SKM-1 (cell line): ENCODE results near the gene TNNI2.

Source experiments
- DNase-seq: peaks from one replicate; lab custom pipeline; 2025; ENCODE audit not compliant: unreplicated experiment; lab: John Stamatoyannopoulos, UW

TNNI2 gene

DNA sequence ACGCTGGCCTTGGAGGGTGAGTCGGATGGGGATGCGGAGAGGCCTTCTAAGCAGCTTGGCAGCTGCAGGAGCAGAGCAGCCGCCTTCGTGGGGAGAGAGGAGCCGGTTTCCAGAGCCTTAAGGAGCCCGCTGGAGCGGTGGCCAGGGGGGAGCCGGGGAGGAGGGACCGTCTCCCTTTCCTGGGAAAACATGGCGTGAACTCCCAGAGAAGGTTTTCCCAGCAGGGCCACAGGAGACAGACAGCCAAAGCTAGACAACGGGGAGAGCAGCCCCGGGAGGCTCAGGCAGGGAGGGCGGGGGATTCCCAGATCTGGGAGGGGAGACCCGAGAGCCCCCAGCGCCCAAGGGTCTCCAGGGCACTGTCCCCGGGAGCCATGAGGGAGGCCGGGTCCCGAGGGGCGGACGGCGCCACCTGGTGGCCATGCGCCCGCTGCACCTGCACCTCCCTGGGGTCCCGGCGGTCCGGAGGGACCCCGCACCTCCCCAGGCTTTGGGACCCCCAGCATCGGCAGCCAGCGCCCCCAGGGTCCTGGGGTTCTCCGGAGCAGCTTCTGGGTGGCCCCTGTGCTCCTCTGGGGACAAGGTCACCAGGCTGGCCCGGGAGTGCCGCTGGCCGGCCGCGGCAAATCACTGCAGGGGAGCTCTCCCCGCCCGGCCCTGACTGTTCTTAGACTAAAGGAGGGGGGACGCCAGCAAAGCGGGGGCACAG, 6.4 kb upstream of the TNNI2 start:
- DNase-seq = no peak

DNA sequence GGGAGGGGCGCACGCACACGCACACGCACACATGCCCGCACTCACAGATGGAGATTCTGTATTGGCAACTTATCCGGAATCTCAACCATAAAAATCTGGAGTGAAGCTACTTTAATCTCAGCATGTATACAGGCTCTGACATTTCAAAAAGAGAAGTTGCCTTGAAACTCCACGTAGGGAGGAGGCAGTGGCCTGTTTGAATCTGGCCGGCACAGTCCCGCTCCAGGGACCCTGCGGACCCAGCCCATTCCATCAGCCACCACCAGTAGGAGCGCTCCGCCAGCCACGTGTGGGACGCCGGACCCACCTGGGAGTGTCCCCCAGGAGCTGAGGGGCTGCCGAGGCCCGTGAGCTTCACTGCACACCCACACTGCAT, 5.9 kb upstream of the TNNI2 start:
- DNase-seq = no peak

DNA sequence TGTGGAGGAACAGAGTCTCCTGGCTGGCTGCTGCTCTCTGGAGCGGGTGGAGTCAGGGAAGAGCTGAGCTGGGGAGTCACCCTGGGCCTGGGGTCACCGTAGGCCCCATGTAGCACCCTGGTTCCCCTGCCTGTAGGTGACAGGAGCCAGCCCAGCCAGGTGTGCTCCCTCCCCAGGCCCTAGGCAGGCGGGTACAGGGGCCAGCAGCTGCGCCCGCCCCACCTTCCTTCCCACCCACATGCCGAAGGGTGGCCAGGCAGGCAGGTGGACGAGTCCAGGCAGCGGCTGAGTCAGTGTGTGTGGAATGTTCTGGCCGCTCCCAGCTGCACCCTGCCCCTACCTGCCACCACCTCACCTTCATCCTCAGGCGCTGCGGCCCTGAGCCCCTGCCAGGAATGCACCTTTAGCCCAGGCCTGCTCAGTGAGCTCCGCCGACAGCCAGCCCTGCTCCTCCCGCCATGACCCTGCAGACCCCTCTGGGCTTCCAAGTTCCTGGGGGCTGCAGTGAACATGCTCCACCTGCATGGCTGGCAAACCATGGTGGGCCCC, 4.6 kb upstream of the TNNI2 start:
- no peak for DNase-seq

DNA sequence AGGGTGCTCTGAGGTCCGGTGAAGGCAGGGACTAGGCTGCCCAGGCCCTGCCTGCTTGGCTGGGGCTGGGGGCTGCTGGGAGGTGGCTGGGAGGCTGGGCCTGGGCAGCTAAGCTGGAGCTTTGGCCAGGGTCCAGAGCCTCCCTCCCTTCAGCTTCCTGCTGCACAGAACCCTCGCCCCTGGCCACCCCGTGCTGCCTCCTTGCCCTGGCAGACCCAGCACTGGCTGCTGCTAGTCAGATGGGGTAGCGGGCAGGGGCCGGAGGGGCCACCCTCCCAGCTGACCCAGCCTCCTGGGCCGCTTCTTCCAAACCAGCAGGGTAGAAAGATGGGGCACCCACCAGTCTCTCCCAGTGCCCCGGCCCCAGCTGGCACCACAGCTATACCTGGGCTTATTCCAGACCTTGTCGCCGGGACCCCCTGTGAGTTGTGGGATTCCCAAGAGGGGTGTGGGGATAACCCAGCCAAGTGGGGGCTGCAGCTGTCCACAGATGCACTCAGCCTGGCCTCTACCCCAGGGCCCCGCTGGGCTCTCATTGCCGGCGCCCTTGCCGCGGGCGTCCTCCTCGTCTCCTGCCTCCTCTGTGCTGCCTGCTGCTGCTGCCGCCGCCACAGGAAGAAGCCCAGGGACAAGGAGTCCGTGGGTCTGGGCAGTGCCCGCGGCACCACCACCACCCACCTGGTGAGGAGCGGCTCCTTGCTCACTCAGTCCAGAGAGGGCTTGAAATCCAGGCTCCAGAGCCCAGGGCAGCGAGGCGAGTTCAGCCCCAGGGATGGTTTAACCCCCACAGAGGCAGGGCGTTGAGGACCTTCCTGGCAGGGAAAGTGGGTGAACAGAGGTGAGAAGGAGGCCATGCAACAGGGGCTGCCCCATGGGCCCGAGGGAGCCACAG, 3.8 kb upstream of the TNNI2 start, which contains the start of gene SYT8:
SYT8 (plus strand) TSS at position 212 of the 892 bp plus-strand sequence; CDS start at position 328, 116 bp downstream.
- no peak for DNase-seq

DNA sequence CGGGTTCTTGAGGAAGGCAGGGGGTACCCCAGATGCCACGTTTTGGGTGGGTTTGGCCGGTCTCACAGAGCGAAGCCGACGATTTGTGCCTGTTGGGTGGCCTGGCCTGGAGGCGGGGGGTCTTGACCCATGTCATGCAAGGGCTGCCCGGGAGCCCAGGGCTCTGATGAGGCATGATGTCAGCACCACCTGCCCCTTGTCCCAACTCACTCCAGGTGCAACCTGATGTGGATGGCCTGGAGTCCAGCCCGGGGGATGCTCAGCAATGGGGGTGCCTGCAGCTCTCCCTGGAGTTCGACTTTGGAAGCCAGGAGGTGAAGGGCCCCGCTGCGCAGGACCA, 3.1 kb upstream of the TNNI2 start:
- no peak for DNase-seq

DNA sequence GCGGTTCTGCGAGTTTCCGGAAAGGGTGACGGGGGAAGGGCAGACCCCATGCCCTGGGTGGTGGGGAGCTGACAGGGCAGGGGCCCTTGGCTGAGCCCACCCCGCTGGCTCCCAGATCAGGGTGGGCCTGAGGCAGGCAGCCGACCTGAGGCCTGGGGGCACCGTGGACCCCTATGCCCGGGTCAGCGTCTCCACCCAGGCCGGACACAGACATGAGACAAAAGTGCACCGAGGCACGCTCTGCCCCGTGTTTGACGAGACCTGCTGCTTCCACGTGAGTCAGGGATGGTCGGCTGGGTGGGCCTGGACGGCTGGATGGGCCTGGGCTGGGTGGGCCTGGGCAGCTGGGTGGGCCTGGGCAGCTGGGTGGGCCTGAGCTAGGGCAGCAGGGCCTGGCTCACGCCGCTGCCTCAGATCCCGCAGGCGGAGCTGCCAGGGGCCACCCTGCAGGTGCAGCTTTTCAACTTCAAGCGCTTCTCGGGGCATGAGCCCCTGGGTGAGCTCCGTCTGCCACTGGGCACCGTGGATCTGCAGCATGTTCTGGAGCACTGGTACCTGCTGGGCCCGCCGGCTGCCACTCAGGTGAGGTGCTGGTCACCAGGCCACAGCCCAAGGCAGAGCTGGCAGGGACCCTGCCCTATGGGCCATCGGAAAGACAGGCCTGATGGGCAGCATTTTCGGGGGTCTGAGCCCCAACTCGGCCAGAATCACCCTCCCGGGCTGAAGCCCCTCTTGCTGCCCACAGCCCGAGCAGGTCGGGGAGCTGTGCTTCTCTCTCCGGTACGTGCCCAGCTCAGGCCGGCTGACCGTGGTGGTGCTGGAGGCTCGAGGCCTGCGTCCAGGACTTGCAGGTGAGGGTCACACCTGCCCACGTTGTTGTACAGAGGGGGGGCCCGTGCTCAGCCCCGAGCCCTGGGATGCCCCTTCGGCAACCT, 2.5 kb upstream of the TNNI2 start:
- DNase-seq = no peak

DNA sequence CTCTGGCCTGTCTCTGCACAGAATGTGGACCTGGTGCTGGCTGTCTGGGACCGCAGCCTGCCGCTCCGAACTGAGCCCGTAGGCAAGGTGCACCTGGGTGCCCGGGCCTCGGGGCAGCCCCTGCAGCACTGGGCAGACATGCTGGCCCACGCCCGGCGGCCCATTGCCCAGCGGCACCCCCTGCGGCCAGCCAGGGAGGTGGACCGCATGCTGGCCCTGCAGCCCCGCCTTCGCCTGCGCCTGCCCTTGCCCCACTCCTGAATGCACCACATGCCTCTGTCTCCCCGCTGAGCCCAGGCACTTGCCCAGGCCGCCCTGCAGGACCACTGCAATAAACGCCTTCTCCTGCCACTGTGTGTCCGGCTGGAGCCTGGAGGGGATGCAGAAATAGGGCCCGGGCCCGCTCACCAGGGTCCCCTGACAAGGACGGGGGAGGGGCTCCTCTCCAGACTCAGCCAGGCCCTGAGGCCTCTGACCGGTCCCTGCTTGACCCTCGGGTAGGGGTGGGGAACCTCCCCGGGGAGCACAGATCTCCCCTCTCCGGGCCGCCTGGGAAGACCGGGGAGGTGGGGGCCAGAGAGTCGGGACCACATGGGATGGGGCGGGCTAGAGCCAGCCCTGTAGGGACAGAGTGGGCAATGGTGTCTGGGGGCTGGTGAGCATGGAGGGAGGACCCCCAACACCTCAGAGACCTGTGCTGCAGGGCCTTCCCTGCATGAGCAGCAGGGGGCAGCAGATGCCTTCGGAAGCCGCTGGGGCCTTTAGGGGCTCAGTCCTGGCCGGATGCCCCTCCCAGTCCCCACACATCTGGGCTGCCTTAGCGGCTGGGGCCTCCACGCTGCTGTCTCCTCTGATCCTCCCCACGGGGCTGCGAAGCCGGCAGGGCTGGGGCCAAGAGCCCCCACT, 1.4 kb upstream of the TNNI2 start:
- no peak for DNase-seq

DNA sequence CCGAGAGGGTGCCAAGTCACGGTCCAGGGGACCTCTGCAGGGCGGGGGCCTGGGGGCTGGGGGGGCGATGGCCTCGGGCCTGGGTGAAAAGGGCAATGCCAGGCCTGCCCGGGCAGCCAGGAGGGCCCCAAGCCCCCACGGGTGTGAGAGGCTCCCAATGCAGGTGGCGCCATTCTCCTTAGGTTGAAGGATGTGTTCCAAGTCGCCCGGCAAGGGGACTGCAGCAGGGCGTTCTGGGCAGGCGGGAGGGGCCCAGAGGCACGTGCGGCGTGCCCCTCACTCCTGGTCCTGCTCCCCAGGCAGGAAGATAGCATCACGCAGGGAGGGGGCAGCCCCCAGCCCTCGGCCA, 730 bp upstream of the TNNI2 start:
- DNase-seq = no peak

DNA sequence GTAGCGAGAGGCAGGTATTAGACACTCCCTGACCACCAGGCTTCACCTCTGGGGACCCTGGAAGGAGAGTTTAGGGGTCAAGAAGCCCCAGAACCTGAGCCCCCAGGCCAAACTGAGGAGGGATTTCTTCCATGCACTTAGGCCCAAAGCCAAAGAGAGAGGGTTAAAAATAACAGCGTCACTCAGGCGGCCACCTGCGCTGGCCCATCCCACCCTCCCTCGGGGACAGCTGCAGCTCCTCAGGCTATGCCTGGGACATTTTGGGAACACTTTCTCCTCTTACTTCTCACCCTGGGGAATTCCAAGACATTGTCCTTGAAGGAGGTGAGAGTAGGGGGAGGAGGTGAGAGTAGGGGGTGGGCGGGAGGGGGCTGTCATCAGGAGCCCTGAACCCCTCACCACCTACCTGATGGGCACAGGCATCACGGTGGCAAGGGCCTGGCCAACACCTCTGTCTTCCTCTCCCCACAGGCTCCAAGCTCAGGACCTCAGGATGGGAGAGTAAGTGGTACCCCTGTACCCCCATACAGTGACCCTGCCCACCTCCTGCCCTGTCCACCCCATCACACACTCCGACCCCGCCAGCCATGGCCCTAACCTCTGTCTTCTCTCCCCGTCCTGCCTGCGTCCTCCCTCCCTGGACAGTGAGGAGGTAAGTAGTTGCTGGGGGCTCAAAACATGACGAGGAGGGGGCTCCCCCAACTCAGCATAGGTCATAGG, 583 bp downstream of the TNNI2 start:
- DNase-seq = no peak

DNA sequence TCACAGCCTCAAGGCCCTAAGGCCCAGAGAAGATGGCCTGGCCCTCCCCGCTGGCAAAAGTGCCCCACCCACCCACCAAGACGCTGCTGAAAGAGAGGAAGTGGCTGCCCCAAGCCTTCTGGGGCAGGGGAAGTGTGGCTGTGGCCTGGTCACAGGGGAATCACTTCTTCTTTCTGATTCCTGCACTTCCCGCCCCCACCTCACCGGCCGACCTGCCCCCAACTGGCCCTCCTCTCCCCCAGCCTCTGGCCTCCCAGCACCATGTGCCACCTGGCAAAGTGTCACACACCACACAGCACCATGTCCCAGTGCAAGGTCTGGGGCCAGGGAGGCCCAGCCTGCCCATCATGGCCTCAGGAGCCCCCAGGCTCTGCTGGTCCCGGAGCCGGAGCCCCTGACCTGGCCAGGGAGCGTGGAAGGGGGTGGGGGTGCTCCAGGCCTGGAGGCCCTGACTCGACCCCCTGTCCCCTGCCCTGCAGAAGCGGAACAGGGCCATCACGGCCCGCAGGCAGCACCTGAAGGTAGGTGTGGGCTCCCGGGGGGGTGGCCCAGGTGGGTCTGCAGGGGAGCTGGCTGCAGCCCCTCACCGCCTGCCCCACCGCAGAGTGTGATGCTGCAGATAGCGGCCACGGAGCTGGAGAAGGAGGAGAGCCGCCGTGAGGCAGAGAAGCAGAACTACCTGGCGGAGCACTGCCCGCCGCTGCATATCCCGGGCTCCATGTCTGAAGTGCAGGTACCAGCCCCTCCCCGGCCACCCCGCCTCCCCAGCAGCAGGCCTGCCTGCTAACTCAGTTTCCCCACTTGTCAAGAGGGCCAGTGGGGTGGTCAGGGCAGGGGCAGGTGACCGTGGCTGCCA, 1.4 kb downstream of the TNNI2 start:
- peak; percentile 82 for DNase-seq

DNA sequence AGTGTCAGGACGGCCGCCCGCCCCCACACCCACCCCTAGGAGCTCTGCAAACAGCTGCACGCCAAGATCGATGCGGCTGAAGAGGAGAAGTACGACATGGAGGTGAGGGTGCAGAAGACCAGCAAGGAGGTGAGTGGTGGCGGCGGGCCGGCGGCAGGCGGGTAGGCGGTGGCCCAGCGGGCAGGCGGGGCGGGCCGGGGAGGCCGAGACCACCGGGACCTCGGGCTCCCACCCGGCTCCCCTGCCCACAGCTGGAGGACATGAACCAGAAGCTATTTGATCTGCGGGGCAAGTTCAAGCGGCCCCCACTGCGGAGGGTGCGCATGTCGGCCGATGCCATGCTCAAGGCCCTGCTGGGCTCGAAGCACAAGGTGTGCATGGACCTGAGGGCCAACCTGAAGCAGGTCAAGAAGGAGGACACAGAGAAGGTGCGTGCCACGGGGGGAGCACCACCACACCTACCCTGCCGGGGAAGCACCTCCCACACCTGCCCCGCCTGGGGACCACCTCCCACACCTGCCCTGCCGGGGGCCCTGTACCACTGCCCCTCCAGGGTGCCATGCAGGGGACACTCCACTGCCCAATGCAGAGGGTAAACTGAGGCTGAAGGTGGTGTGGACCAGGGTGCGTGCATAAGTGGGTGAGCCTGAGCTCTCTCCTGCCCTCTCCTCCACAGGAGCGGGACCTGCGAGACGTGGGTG, 2.1 kb downstream of the TNNI2 start:
- DNase-seq = no peak

DNA sequence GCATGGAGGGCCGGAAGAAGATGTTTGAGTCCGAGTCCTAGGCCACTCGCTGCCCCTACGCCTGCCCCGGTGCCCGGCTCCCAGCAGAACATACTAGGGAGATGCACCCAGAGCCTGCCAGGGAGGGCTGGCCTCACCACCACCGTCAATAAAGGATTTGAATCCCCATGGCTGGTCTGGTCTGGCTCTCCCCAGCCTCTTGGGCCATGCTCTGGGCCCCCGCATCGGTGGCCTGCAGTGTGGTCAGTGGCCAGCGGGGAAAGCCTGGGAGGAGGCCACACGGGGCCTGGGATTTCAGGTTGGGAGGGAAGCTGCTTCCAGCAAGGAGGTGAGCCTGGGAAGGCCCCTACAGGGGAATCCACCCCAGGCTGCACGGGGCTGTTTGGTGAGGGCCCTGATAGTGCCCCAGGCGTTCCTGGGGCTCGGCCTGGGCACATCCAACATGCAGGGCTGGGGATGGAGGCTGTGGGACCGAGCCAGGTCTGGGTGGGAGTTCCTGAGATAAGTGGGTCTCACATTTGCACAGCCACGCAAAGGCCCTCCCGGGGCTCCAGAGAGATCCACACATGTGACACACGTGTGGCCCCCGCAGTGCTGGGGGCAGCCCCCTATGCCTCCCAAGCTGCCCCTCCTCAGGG, 2.8 kb downstream of the TNNI2 start:
- no peak for DNase-seq

DNA sequence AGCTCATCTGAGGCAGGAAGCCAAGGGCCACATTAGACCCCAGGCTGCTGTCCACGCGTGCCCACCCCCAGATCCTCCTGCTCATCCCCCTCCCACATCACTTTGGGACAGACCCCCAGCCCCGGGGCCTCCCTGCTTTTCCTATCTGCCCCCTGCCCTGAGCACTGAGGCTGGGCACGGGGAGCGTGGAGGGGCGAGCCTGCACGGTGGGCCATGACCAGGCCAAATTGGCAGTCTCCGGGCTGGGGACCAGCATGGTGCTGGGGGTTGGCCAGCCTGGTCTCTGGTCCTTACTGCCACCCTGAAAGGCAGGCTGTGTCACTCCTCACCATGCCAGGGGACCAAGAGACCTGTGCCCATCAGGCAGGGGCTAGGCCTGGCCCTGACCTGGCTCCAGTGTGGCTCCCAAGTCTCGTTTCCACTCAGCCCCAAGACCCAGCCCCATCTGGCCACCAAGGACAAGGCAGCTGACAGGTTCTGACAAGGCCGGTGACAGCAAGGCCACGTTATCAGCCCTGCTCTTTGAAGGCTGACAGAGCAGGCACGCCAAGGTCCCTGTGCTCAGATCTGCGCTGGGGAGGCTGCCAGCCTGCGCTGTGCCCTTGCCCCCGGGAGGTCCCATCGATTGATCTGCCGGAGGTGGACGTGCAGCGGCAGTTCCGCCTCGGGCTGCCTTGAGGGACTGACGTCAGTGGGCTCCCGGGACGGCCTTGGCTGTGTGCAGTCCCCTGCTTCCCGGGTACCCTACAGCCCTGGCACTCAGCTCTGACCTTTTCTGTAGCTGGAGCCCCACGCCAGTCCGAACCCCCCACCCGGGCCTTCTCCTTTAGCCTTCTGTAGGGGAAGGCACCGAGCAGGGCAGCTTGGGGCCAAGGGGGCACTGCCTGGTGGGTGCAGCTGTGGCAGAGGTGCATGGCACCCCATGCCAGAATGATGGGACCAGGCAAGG, 3.6 kb downstream of the TNNI2 start:
- no peak for DNase-seq

DNA sequence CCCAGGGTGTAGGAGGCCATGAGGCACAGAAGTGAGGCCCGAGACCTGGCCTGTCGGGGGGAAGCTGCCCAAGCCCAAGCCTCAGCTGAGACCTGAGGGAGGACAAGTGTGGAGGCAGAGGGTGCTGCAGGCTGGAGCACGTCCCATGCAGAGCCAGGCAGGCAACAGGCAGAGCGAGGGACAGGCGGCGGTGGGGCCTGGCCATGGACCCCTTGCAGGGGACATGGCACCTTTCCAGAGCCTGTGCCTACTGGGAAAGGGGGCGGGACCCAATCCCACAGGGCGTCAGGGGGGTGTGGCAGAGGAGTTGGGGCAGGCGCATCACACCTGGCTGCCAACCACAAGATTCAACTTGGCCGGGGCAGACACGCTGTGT, 4.3 kb downstream of the TNNI2 start:
- DNase-seq = no peak

DNA sequence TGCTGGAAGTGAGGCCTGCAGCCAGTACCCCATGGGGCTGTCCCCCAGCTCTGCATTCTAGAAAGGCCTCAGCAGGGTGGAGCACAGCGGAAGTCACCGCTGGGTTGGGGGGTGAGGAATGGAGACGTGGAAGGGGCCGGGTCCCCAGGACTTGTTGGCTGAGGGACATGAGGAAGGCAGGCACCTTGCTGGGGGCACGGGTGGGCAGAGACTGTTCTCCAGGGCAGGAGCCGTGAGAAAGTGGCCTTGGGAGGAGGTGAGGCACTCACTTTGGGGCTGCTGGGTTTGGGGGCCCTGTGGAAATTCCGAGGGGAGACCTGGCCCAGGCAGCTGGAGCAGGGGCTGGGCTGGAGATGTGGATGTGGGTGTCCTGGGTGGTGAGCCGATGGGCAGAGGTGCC, 5.0 kb downstream of the TNNI2 start:
- DNase-seq = no peak
